HL-60/S4 treated with retinoic acid at 250 ng/mL for 4 days and 3 days (cell line): ENCODE measurements around the gene GRIN3A.

Experiments used
- in situ Hi-C: fragments of 300-500 bp; cut with MboI; formaldehyde crosslinking; loops from 2 replicates; pipeline ENCODE4 v1.7.0; 2022; ENCODE audit warnings: low sequenced_read_pairs

GRIN3A gene

DNA sequence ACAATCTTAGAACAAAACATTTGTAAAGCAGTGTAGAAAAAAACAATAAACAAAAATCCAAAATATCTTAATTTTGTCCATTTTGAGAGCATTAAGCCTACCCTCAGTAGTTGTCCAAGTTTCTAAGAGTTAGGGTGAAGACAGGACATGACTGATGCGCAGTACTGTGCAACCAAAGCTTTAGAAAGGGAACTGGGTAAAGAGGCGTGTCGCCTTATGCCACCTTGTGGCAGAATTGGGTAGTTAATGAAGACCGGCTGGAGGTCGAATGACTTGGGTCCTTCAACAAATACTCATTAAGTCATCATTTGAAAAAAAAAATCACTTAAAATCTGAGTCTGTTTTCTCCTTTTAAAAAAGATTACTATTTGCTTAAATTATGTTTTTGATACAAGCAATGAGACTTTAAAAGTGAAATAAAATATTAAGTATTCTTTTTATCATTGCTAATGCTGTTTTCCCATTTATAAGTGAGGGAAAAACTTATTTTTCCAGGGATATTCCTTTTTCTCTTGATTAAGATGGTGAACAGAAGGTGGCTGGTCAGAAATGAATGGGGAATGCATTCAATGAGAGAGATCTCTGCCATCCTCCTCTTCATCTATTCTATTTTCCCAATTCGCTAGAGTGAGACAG, 208.3 kb downstream of the GRIN3A start:
- in situ Hi-C loops, result no loop called here

- in situ Hi-C loops, result no loop called here
These were observed 210.4 kb downstream of the GRIN3A start for GRCh38 chr9:101528015-101528414.

DNA sequence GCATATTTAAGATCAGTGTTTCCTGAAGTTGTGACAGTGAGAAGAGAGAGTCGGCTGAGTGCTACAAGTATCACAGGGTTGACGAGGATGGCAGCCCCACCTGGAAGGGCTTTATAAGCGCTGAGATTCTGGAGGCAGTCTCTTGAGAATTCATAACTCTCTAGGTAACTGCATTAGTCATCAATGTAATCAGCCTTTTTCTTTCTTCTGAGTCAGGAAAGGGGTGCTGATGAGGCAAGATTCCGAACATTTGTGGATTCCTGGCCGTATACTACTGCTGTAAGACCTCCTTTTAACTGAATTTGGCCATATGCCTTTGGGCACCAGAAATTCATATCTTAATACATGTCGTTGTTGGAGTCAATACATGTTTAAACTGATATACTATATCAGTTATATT, 211.4 kb downstream of the GRIN3A start:
- in situ Hi-C loops, result no loop called here

GRCh38 chr9:101524371-101524770, 214.1 kb downstream of the GRIN3A start:
- in situ Hi-C loops, result no loop called here
